ENCODE data around the gene ERN1. TPM values are rescaled to one million over a fixed set of nuclear protein-coding genes. Genes with fewer than 3 reads are reported as not detected.

Gene ERN1
- total RNA-seq, 1 donor from 2014 or later, result 9.3 TPM

- TF ChIP-seq CTCF (IDR thresholded peaks at IDR 0.05; ENCODE audit: borderline replicate concordance), result no peak
- no peak for DNase-seq
- no peaks in the 10 kb centered on the region for H3K36me3 ChIP-seq
- H3K4me1 ChIP-seq, result peaks cover 20% of the 10 kb centered on the region
- H3K27me3 ChIP-seq (ENCODE audit: low read depth), result no peaks in the 10 kb centered on the region
- H3K9me3 ChIP-seq (replicated peaks), result no peaks in the 10 kb centered on the region
- H3K4me3 ChIP-seq, result no peak overlapping the region
- no peak overlapping the region for H3K27ac ChIP-seq (replicated peaks)
- intact Hi-C loops (cut with micrococcal nuclease), result loop anchor here (5.0 to 10.0 kb wide), 3 partner anchors 72 to 230 kb away; no protein-coding TSS in a partner anchor
These were observed 4.4 kb upstream of the ERN1 start for GRCh38 chr17:64134216-64134970.

GRCh38 chr17:64133546-64134215 is 3.7 kb upstream of the ERN1 start:
- H3K4me3 ChIP-seq, result no peak overlapping the region
- no peaks in the 10 kb centered on the region for H3K27me3 ChIP-seq (ENCODE audit: low read depth)
- intact Hi-C loops (cut with micrococcal nuclease), result loop anchor here (5.0 to 10.0 kb wide), 3 partner anchors 71 to 229 kb away; no protein-coding TSS in a partner anchor
- no peaks in the 10 kb centered on the region for H3K36me3 ChIP-seq
- DNase-seq, result no peak
- no peak overlapping the region for H3K27ac ChIP-seq (replicated peaks)
- no peaks in the 10 kb centered on the region for H3K9me3 ChIP-seq (replicated peaks)
- peak; percentile 77 for TF ChIP-seq CTCF (IDR thresholded peaks at IDR 0.05; ENCODE audit: borderline replicate concordance)
- H3K4me1 ChIP-seq, result peaks cover 27% of the 10 kb centered on the region

GRCh38 chr17:64131606-64132270 is 1.8 kb upstream of the ERN1 start:
- Histone ChIP-seq H3K36me3 (no peaks in the 10 kb centered on the region), H3K27ac (replicated peaks) (peak overlapping the region; percentile 97), H3K4me1 (peaks cover 46% of the 10 kb centered on the region), H3K27me3 (ENCODE audit: low read depth) (no peaks in the 10 kb centered on the region), H3K9me3 (replicated peaks) (no peaks in the 10 kb centered on the region), H3K4me3 (no peak overlapping the region)
- DNase-seq, result no peak
- no peak for TF ChIP-seq CTCF (IDR thresholded peaks at IDR 0.05; ENCODE audit: borderline replicate concordance)
- intact Hi-C loops (cut with micrococcal nuclease), result loop anchor here (5.0 to 10.0 kb wide), 3 partner anchors 69 to 227 kb away; no protein-coding TSS in a partner anchor

GRCh38 chr17:64130559-64131001 is 636 bp upstream of the ERN1 start:
- H3K4me1 ChIP-seq, result peaks cover 46% of the 10 kb centered on the region
- no peak for TF ChIP-seq CTCF (IDR thresholded peaks at IDR 0.05; ENCODE audit: borderline replicate concordance)

GRCh38 chr17:64129515-64129764 is 504 bp downstream of the ERN1 start:
- intact Hi-C loops (cut with micrococcal nuclease), result no loop called here
- peak overlapping the region; percentile 81 for H3K4me3 ChIP-seq
- TF ChIP-seq CTCF (IDR thresholded peaks at IDR 0.05; ENCODE audit: borderline replicate concordance), result no peak
- H3K4me1 ChIP-seq, result peaks cover 46% of the 10 kb centered on the region
- DNase-seq, result no peak
- H3K9me3 ChIP-seq (replicated peaks), result no peaks in the 10 kb centered on the region
- H3K27ac ChIP-seq (replicated peaks), result peak overlapping the region; percentile 97
- no peaks in the 10 kb centered on the region for H3K36me3 ChIP-seq
- H3K27me3 ChIP-seq (ENCODE audit: low read depth), result no peaks in the 10 kb centered on the region

More at GRCh38 chr17:64130559-64131001, 636 bp upstream of the ERN1 start:
- H3K27me3 ChIP-seq (ENCODE audit: low read depth), result no peaks in the 10 kb centered on the region
- intact Hi-C loops (cut with micrococcal nuclease), result loop anchor here (5.0 to 10.0 kb wide), 3 partner anchors 68 to 226 kb away; no protein-coding TSS in a partner anchor
- no peaks in the 10 kb centered on the region for H3K9me3 ChIP-seq (replicated peaks)
- H3K36me3 ChIP-seq, result no peaks in the 10 kb centered on the region
- no peak for DNase-seq
- H3K27ac ChIP-seq (replicated peaks), result peak overlapping the region; percentile 97
- H3K4me3 ChIP-seq, result peak overlapping the region; percentile 81

Measured in left ventricle myocardium inferior (tissue), 1 donor.